Inferior parietal cortex (tissue), 1 donor: Measurements from ENCODE around the gene AP3B1.
"Not testable (repeated sequence)": the region's sequence is repeated elsewhere in the genome, so short reads cannot be mapped to it uniquely, and the experiment has no call there.

ENCODE experiments used
- DNase-seq: peaks from one replicate; pipeline ENCODE4 v3.0.0-alpha.2; 2016; ENCODE audit errors: extremely low spot score

The AP3B1 gene

GRCh38 chr5:78151594-78152271, 142.8 kb downstream of the AP3B1 start:
- no peak for DNase-seq

GRCh38 chr5:78137290-78137689, 157.2 kb downstream of the AP3B1 start:
- DNase-seq = no peak

GRCh38 chr5:78133423-78133822, 161.1 kb downstream of the AP3B1 start:
- DNase-seq = no peak

- no peak for DNase-seq
These were observed 162.0 kb downstream of the AP3B1 start for GRCh38 chr5:78132507-78132906.

- no peak for DNase-seq
These were observed 164.9 kb downstream of the AP3B1 start for GRCh38 chr5:78129597-78129996.

GRCh38 chr5:78127875-78128274, 166.6 kb downstream of the AP3B1 start:
- DNase-seq = no peak

GRCh38 chr5:78126536-78126935, 168.0 kb downstream of the AP3B1 start:
- no peak for DNase-seq

- DNase-seq = no peak
These were observed 178.3 kb downstream of the AP3B1 start for GRCh38 chr5:78116167-78116566.

- no peak for DNase-seq
These were observed 180.7 kb downstream of the AP3B1 start for GRCh38 chr5:78113689-78114264.

GRCh38 chr5:78112931-78113330, 181.6 kb downstream of the AP3B1 start:
- DNase-seq = no peak

GRCh38 chr5:78109891-78110324, 184.6 kb downstream of the AP3B1 start:
- DNase-seq = no peak

- DNase-seq = no peak
These were observed 185.9 kb downstream of the AP3B1 start for GRCh38 chr5:78108564-78108963.

- DNase-seq = no peak
These were observed 191.1 kb downstream of the AP3B1 start for GRCh38 chr5:78103232-78103918.

- DNase-seq = no peak
These were observed 192.0 kb downstream of the AP3B1 start for GRCh38 chr5:78102500-78102899.

GRCh38 chr5:78095125-78095524, 199.4 kb downstream of the AP3B1 start:
- no peak for DNase-seq

- no peak for DNase-seq
These were observed 204.5 kb downstream of the AP3B1 start for GRCh38 chr5:78090002-78090401.

GRCh38 chr5:78078858-78079257, 215.6 kb downstream of the AP3B1 start:
- DNase-seq = no peak

GRCh38 chr5:78077369-78078068, 217.0 kb downstream of the AP3B1 start:
- DNase-seq = no peak

GRCh38 chr5:78076351-78076750, 218.1 kb downstream of the AP3B1 start:
- no peak for DNase-seq

- no peak for DNase-seq
These were observed 219.2 kb downstream of the AP3B1 start for GRCh38 chr5:78075301-78075700.

- not testable (repeated sequence) for DNase-seq
These were observed 223.8 kb downstream of the AP3B1 start for GRCh38 chr5:78070691-78071090.

GRCh38 chr5:78067581-78067980, 226.9 kb downstream of the AP3B1 start:
- not testable (repeated sequence) for DNase-seq
